HG03520 (cell line): ENCODE results near the gene MRPS14.

Experiments used
- ATAC-seq: cut with Tn5 transposase; IDR thresholded peaks from one replicate; pipeline ENCODE4 v1.9.1; 2021; ENCODE audit warnings: mild to moderate bottlenecking, moderate library complexity; ENCODE audit not compliant: unreplicated experiment

MRPS14 gene

GRCh38 chr1:174988986-174989385 is 34.2 kb downstream of the MRPS14 start:
- ATAC-seq, result no peak

- no peak for ATAC-seq
Observed at GRCh38 chr1:174988539-174988938, 34.7 kb downstream of the MRPS14 start.

GRCh38 chr1:174984952-174985351 is 38.3 kb downstream of the MRPS14 start:
- no peak for ATAC-seq

- no peak for ATAC-seq
Observed at GRCh38 chr1:174982971-174983689, 40.1 kb downstream of the MRPS14 start.

- no peak for ATAC-seq
Observed at GRCh38 chr1:174976436-174977108, 46.7 kb downstream of the MRPS14 start.

- ATAC-seq, result no peak
Observed at GRCh38 chr1:174975764-174976163, 47.5 kb downstream of the MRPS14 start.

GRCh38 chr1:174974711-174975119 is 48.5 kb downstream of the MRPS14 start:
- no peak for ATAC-seq

- ATAC-seq, result no peak
Observed at GRCh38 chr1:174971902-174972301, 51.3 kb downstream of the MRPS14 start.

GRCh38 chr1:174971466-174971865 is 51.8 kb downstream of the MRPS14 start:
- no peak for ATAC-seq

GRCh38 chr1:174969977-174970376 is 53.2 kb downstream of the MRPS14 start:
- ATAC-seq, result no peak

GRCh38 chr1:174968750-174969244 is 54.4 kb downstream of the MRPS14 start:
- peak; percentile 64 for ATAC-seq

GRCh38 chr1:174967845-174968705 is 55.1 kb downstream of the MRPS14 start:
- ATAC-seq, result no peak

GRCh38 chr1:174966008-174966572 is 57.1 kb downstream of the MRPS14 start:
- ATAC-seq, result no peak

GRCh38 chr1:174965362-174966007 is 57.7 kb downstream of the MRPS14 start:
- no peak for ATAC-seq

- ATAC-seq, result no peak
Observed at GRCh38 chr1:174964972-174965361, 58.3 kb downstream of the MRPS14 start.

GRCh38 chr1:174964261-174964971 is 58.8 kb downstream of the MRPS14 start:
- ATAC-seq, result no peak

- ATAC-seq, result no peak
Observed at GRCh38 chr1:174963529-174964125, 59.6 kb downstream of the MRPS14 start.
